HG03378 (cell line): ENCODE measurements around the gene NOP56.
"Not testable (repeated sequence)": the region's sequence is repeated elsewhere in the genome, so short reads cannot be mapped to it uniquely, and the experiment has no call there.

Source experiments
- ATAC-seq: cut with Tn5 transposase; IDR thresholded peaks from one replicate; pipeline ENCODE4 v1.9.1; 2021; ENCODE audit warnings: mild to moderate bottlenecking, moderate library complexity; ENCODE audit not compliant: unreplicated experiment

Gene NOP56

GRCh38 chr20:2682040-2682439, 29.6 kb downstream of the NOP56 start:
- ATAC-seq: not testable (repeated sequence)

GRCh38 chr20:2684817-2685216, 32.4 kb downstream of the NOP56 start:
- ATAC-seq: not testable (repeated sequence)

GRCh38 chr20:2687514-2687913, 35.1 kb downstream of the NOP56 start:
- no peak for ATAC-seq

GRCh38 chr20:2688041-2688591, 35.7 kb downstream of the NOP56 start:
- no peak for ATAC-seq

GRCh38 chr20:2690213-2690612, 37.8 kb downstream of the NOP56 start:
- no peak for ATAC-seq

GRCh38 chr20:2690718-2691117, 38.3 kb downstream of the NOP56 start:
- no peak for ATAC-seq

GRCh38 chr20:2691127-2691526, 38.7 kb downstream of the NOP56 start:
- no peak for ATAC-seq

GRCh38 chr20:2691663-2692035, 39.2 kb downstream of the NOP56 start:
- ATAC-seq: no peak

GRCh38 chr20:2692036-2692885, 39.8 kb downstream of the NOP56 start, which contains the start of gene EBF4:
EBF4 (plus strand) TSS chr20:2692780; CDS start chr20:2693646, 866 bp downstream.
- ATAC-seq: no peak

- ATAC-seq: no peak
Measured at GRCh38 chr20:2692886-2693285, 40.5 kb downstream of the NOP56 start.

GRCh38 chr20:2693286-2694007, 41.0 kb downstream of the NOP56 start:
- no peak for ATAC-seq

- ATAC-seq: no peak
Measured at GRCh38 chr20:2694008-2694471, 41.6 kb downstream of the NOP56 start.

- no peak for ATAC-seq
Measured at GRCh38 chr20:2694519-2694918, 42.1 kb downstream of the NOP56 start.

- no peak for ATAC-seq
Measured at GRCh38 chr20:2695206-2695983, 43.0 kb downstream of the NOP56 start.

- not testable (repeated sequence) for ATAC-seq
Measured at GRCh38 chr20:2695984-2696525, 43.6 kb downstream of the NOP56 start.

- ATAC-seq: no peak
Measured at GRCh38 chr20:2696646-2697045, 44.2 kb downstream of the NOP56 start.

GRCh38 chr20:2697768-2698167, 45.3 kb downstream of the NOP56 start:
- ATAC-seq: no peak

- no peak for ATAC-seq
Measured at GRCh38 chr20:2698186-2698817, 45.9 kb downstream of the NOP56 start.

GRCh38 chr20:2698912-2699311, 46.5 kb downstream of the NOP56 start:
- ATAC-seq: no peak

- ATAC-seq: no peak
Measured at GRCh38 chr20:2699775-2700413, 47.5 kb downstream of the NOP56 start.
